SK-N-MC (cell line): Measurements from ENCODE around the gene IGLL5.

ENCODE experiments used
- DNase-seq: peaks from one replicate; pipeline ENCODE4 v3.0.0-alpha.2; 2011; ENCODE audit warnings: low read depth, low spot score
- H3K27ac ChIP-seq: fragments of 200-600 bp; sonication (generic); 2 replicates; pipeline ENCODE4 v1.5.1; 2016; ENCODE audit warnings: mixed run types
- H3K36me3 ChIP-seq: fragments of 200-600 bp; sonication (generic); 2 replicates; pipeline ENCODE4 v1.6.1; 2017; ENCODE audit warnings: antibody characterized with exemption, low read length, mixed read lengths; ENCODE audit not compliant: insufficient read depth
- H3K4me3 ChIP-seq: fragments of 200-600 bp; sonication (generic); 2 replicates; pipeline ENCODE4 v1.5.1; 2016
- H3K9ac ChIP-seq: fragments of 200-600 bp; sonication (generic); 2 replicates; pipeline ENCODE4 v1.8.0; 2017; ENCODE audit warnings: mixed run types, mixed read lengths; ENCODE audit not compliant: insufficient read length
- H3K9me3 ChIP-seq: fragments of 200-600 bp; sonication (generic); 2 replicates; pipeline ENCODE4 v1.6.1; 2017; ENCODE audit warnings: low read depth, mild to moderate bottlenecking, antibody characterized with exemption, low read length, moderate library complexity, mixed read lengths
- EZH2 ChIP-seq: fragments of 200-600 bp; sonication (generic); IDR thresholded peaks from one replicate; pipeline ENCODE4 v1.6.1; 2017; ENCODE audit warnings: antibody characterized with exemption
- FOXP2 ChIP-seq: optimal IDR thresholded peaks from 2 replicates; pipeline ENCODE3; 2011; ENCODE audit warnings: mild to moderate bottlenecking, moderate library complexity; ENCODE audit not compliant: insufficient read depth; ENCODE audit errors: extremely low read length, control extremely low read depth
- POLR2AphosphoS5 ChIP-seq: IDR thresholded peaks from 2 replicates; pipeline ENCODE4 v1.6.1; 2012; ENCODE audit warnings: mild to moderate bottlenecking, low read depth, low read length, borderline replicate concordance

IGLL5 gene

GRCh38 chr22:22856885-22857606 lies 30.6 kb upstream of the IGLL5 start:
- Histone ChIP-seq H3K27ac (no peak overlapping the region), H3K4me3 (no peak overlapping the region), H3K36me3 (no peaks in the 10 kb centered on the region), H3K9me3 (no peaks in the 10 kb centered on the region), H3K9ac (no peak overlapping the region)
- no peak for TF ChIP-seq POLR2AphosphoS5
- TF ChIP-seq EZH2 = no peak
- TF ChIP-seq FOXP2 = no peak
- DNase-seq = no peak

- Histone ChIP-seq H3K4me3 (no peak overlapping the region), H3K27ac (no peak overlapping the region), H3K9ac (no peak overlapping the region), H3K36me3 (no peaks in the 10 kb centered on the region), H3K9me3 (no peaks in the 10 kb centered on the region)
- TF ChIP-seq FOXP2 = no peak
- no peak for TF ChIP-seq POLR2AphosphoS5
- TF ChIP-seq EZH2 = no peak
- DNase-seq = no peak
These were observed 29.7 kb upstream of the IGLL5 start for GRCh38 chr22:22857607-22858558.

- Histone ChIP-seq H3K9ac (no peak overlapping the region), H3K36me3 (no peaks in the 10 kb centered on the region), H3K9me3 (no peaks in the 10 kb centered on the region), H3K27ac (no peak overlapping the region), H3K4me3 (no peak overlapping the region)
- TF ChIP-seq POLR2AphosphoS5 (no peak), FOXP2 (no peak), EZH2 (no peak)
- no peak for DNase-seq
These were observed 29.1 kb upstream of the IGLL5 start for GRCh38 chr22:22858559-22858937.

- DNase-seq = no peak
- Histone ChIP-seq H3K9ac (no peak overlapping the region), H3K27ac (no peak overlapping the region), H3K9me3 (no peaks in the 10 kb centered on the region), H3K4me3 (no peak overlapping the region), H3K36me3 (no peaks in the 10 kb centered on the region)
- no peak for TF ChIP-seq POLR2AphosphoS5
- TF ChIP-seq FOXP2 = no peak
- no peak for TF ChIP-seq EZH2
These were observed 24.6 kb upstream of the IGLL5 start for GRCh38 chr22:22863001-22863400.

GRCh38 chr22:22865311-22866072 lies 22.1 kb upstream of the IGLL5 start:
- H3K9ac ChIP-seq = no peak overlapping the region
- no peaks in the 10 kb centered on the region for H3K9me3 ChIP-seq
- H3K36me3 ChIP-seq = no peaks in the 10 kb centered on the region
- DNase-seq = no peak
- H3K4me3 ChIP-seq = no peak overlapping the region
- no peak for TF ChIP-seq EZH2
- TF ChIP-seq FOXP2 = no peak
- TF ChIP-seq POLR2AphosphoS5 = no peak
- H3K27ac ChIP-seq = no peak overlapping the region

- Histone ChIP-seq H3K4me3 (no peak overlapping the region), H3K9me3 (no peaks in the 10 kb centered on the region), H3K9ac (no peak overlapping the region), H3K27ac (no peak overlapping the region), H3K36me3 (no peaks in the 10 kb centered on the region)
- no peak for TF ChIP-seq POLR2AphosphoS5
- no peak for TF ChIP-seq EZH2
- TF ChIP-seq FOXP2 = no peak
- no peak for DNase-seq
These were observed 21.1 kb upstream of the IGLL5 start for GRCh38 chr22:22866381-22867111.

GRCh38 chr22:22867996-22868715 lies 19.5 kb upstream of the IGLL5 start:
- H3K27ac ChIP-seq = no peak overlapping the region
- TF ChIP-seq FOXP2 (no peak), POLR2AphosphoS5 (no peak), EZH2 (no peak)
- no peak overlapping the region for H3K9ac ChIP-seq
- H3K4me3 ChIP-seq = no peak overlapping the region
- DNase-seq = no peak
- no peaks in the 10 kb centered on the region for H3K36me3 ChIP-seq
- H3K9me3 ChIP-seq = no peaks in the 10 kb centered on the region
